Liver (tissue), 9 donors: ENCODE measurements around the gene ARX. TPM values are rescaled to one million over a fixed set of nuclear protein-coding genes. Genes with fewer than 3 reads are reported as not detected.

ENCODE experiments used
- DNase-seq: peaks from one replicate; pipeline ENCODE4 v3.0.0-alpha.2; 2017; ENCODE audit warnings: low spot score
- H3K27ac ChIP-seq, 2 donors: one replicate each; pipeline ENCODE4 v1.7.0; 2013; ENCODE audit warnings: inconsistent platforms in 2 of 2, low read length in 2 of 2, control low read depth in 1 of 2, low read depth in 1 of 2, mild to moderate bottlenecking in 1 of 2
- H3K27me3 ChIP-seq, 4 donors: one replicate each; pipeline versions ENCODE4 v1.6.1 to v1.7.0; 2013; ENCODE audit warnings: low read length in 3 of 4, inconsistent platforms in 1 of 4, mild to moderate bottlenecking in 1 of 4, moderate library complexity in 1 of 4; ENCODE audit not compliant: control insufficient read depth in 4 of 4, insufficient read depth in 4 of 4
- H3K36me3 ChIP-seq, 4 donors: one replicate each; pipeline versions ENCODE4 v1.6.1 to v1.7.0; 2013; ENCODE audit warnings: low read length in 3 of 4, mild to moderate bottlenecking in 3 of 4, low read depth in 1 of 4, moderate library complexity in 1 of 4; ENCODE audit not compliant: control insufficient read depth in 4 of 4, insufficient read depth in 3 of 4
- H3K4me1 ChIP-seq, 4 donors: one replicate each; pipeline versions ENCODE4 v1.6.1 to v1.7.0; 2013; ENCODE audit warnings: low read length in 3 of 4, mild to moderate bottlenecking in 3 of 4, moderate library complexity in 1 of 4; ENCODE audit not compliant: control insufficient read depth in 4 of 4, insufficient read depth in 4 of 4
- H3K4me3 ChIP-seq, 3 donors: one replicate each; pipeline versions ENCODE4 v1.6.1 to v1.7.0; 2013; ENCODE audit warnings: low read length in 3 of 3, control low read depth in 1 of 3, low read depth in 1 of 3, mild to moderate bottlenecking in 1 of 3
- H3K9ac ChIP-seq, 2 donors: one replicate each; pipeline ENCODE4 v1.7.0; 2013; ENCODE audit warnings: low read length in 2 of 2, mild to moderate bottlenecking in 2 of 2, moderate library complexity in 2 of 2, control low read depth in 1 of 2, low read depth in 1 of 2
- H3K9me3 ChIP-seq, 4 donors: one replicate each; pipeline versions ENCODE4 v1.6.1 to v1.7.0; 2013; ENCODE audit warnings: low read length in 3 of 4; ENCODE audit not compliant: control insufficient read depth in 4 of 4
- ATF3 ChIP-seq: IDR thresholded peaks from 2 replicates; pipeline ENCODE4 v1.6.1; 2016; ENCODE audit warnings: antibody characterized with exemption
- CTCF ChIP-seq: fragments of 150-350 bp; IDR thresholded peaks from 2 replicates; pipeline ENCODE4 v1.5.1; 2017; ENCODE audit warnings: improper control_type of control experiment, low read depth, low read length; ENCODE audit not compliant: missing input control
- FOXA1 ChIP-seq: IDR thresholded peaks from 2 replicates; pipeline ENCODE4 v1.6.1; 2016; ENCODE audit warnings: antibody characterized with exemption
- FOXA2 ChIP-seq: IDR thresholded peaks from 2 replicates; pipeline ENCODE4 v1.6.1; 2016; ENCODE audit warnings: antibody characterized with exemption
- GABPA ChIP-seq, 2 donors: IDR thresholded peaks in 1 of 2; conservative IDR thresholded peaks in 1 of 2; 2 replicates each; pipeline ENCODE4 v1.6.1; 2016; ENCODE audit warnings: antibody characterized with exemption in 2 of 2, mild to moderate bottlenecking in 1 of 2, moderate library complexity in 1 of 2
- HNF4A ChIP-seq, 2 donors: conservative IDR thresholded peaks; 2 replicates each; pipeline ENCODE4 v1.6.1; 2016; ENCODE audit warnings: antibody characterized with exemption in 2 of 2, mild to moderate bottlenecking in 2 of 2
- HNF4G ChIP-seq: IDR thresholded peaks from 2 replicates; pipeline ENCODE4 v1.6.1; 2016; ENCODE audit warnings: antibody characterized with exemption
- JUND ChIP-seq, 2 donors: IDR thresholded peaks; 2 replicates each; pipeline ENCODE4 v1.6.1; 2016; ENCODE audit warnings: antibody characterized with exemption in 2 of 2
- MAX ChIP-seq: IDR thresholded peaks from 2 replicates; pipeline ENCODE4 v1.6.1; 2016; ENCODE audit warnings: antibody characterized with exemption
- NR2F2 ChIP-seq: IDR thresholded peaks from 2 replicates; pipeline ENCODE4 v1.6.1; 2016; ENCODE audit warnings: antibody characterized with exemption
- RAD21 ChIP-seq, 2 donors: IDR thresholded peaks; 2 replicates each; pipeline ENCODE4 v1.6.1; 2016; ENCODE audit warnings: antibody characterized with exemption in 2 of 2, mild to moderate bottlenecking in 2 of 2
- REST ChIP-seq: IDR thresholded peaks from 2 replicates; pipeline ENCODE4 v1.6.1; 2016; ENCODE audit warnings: antibody characterized with exemption, mild to moderate bottlenecking
- RXRA ChIP-seq, 2 donors: IDR thresholded peaks; 2 replicates each; pipeline ENCODE4 v1.6.1; 2017 to 2018; ENCODE audit warnings: antibody characterized with exemption in 2 of 2, mild to moderate bottlenecking in 1 of 2
- SP1 ChIP-seq: IDR thresholded peaks from 2 replicates; pipeline ENCODE4 v1.6.1; 2018; ENCODE audit warnings: antibody characterized with exemption, mild to moderate bottlenecking
- TAF1 ChIP-seq: conservative IDR thresholded peaks from 2 replicates; pipeline ENCODE4 v1.6.1; 2016; ENCODE audit warnings: antibody characterized with exemption, mild to moderate bottlenecking
- YY1 ChIP-seq: IDR thresholded peaks from 2 replicates; pipeline ENCODE4 v1.6.1; 2016; ENCODE audit warnings: antibody characterized with exemption, mild to moderate bottlenecking
- ZBTB33 ChIP-seq: IDR thresholded peaks from 2 replicates; pipeline ENCODE4 v1.6.1; 2016; ENCODE audit warnings: antibody characterized with exemption
- WGBS: extraction: QIAGEN DNeasy Blood & Tissue Kit; methylation state at CpG from one replicate; pipeline ENCODE4 v1.1.7; 2013; 5-methylcytosine and 5-hydroxymethylcytosine counted together
- polyA plus RNA-seq, 2 donors: library from polyadenylated mRNA; stranded (reverse) in 1 of 2; unstranded in 1 of 2; fragments of 200-250 nt in 1 of 2; fragments of >200 nt in 1 of 2; fragmentation: Nextera tagmentation in 1 of 2; extraction: Ambion mirVana in 1 of 2; gene quantifications; one replicate each; pipeline versions ENCODE4 v1.2.1 to v1.2.3, GENCODE V29; 2013 to 2015
- total RNA-seq, 2 donors: library from RNA; depleted of rRNA; stranded (reverse); fragments of >200 nt; gene quantifications; one replicate each; pipeline ENCODE4 v1.2.3, GENCODE V29; 2014
- donor health status: healthy.
- donor health status: healthy.
- donor health status: healthy.
- donor health status: healthy.
- donor health status: healthy.

The ARX gene
- total and polyA plus RNA-seq, 4 donors = not detected

- no peak overlapping the region for H3K27ac ChIP-seq
- no peak overlapping the region for H3K9ac ChIP-seq
- 49% methylated on average over 1 of the region's 1 CpG for WGBS
- H3K36me3 ChIP-seq = no peaks in the 10 kb centered on the region
- no peaks in the 10 kb centered on the region for H3K4me1 ChIP-seq
- H3K4me3 ChIP-seq = no peak overlapping the region
- no peaks in the 10 kb centered on the region for H3K27me3 ChIP-seq
- TF ChIP-seq ATF3 (no peak), GABPA (IDR thresholded peaks at IDR 0.05 in 1 of 2, conservative IDR thresholded peaks at IDR 0.05 in 1 of 2) (no peak), YY1 (no peak), FOXA2 (no peak)
- DNase-seq = no peak
- no peaks in the 10 kb centered on the region for H3K9me3 ChIP-seq
Measured at GRCh38 chrX:25049971-25050370, 34.2 kb upstream of the ARX start.

GRCh38 chrX:25049357-25049756, 33.6 kb upstream of the ARX start:
- DNase-seq = no peak
- TF ChIP-seq MAX (no peak), TAF1 (no peak), GABPA (IDR thresholded peaks at IDR 0.05 in 1 of 2, conservative IDR thresholded peaks at IDR 0.05 in 1 of 2) (no peak), YY1 (no peak), HNF4A (conservative IDR thresholded peaks at IDR 0.05) (no peak), FOXA2 (no peak), ZBTB33 (no peak), JUND (IDR thresholded peaks at IDR 0.05) (no peak), CTCF (no peak), ATF3 (no peak), FOXA1 (no peak), HNF4G (no peak), RAD21 (IDR thresholded peaks at IDR 0.05) (no peak), SP1 (no peak), RXRA (IDR thresholded peaks at IDR 0.05) (no peak), NR2F2 (no peak), REST (no peak)
- no peaks in the 10 kb centered on the region for H3K27me3 ChIP-seq
- 51% methylated on average over 5 of the region's 5 CpGs for WGBS
- no peak overlapping the region for H3K27ac ChIP-seq
- no peaks in the 10 kb centered on the region for H3K4me1 ChIP-seq
- H3K36me3 ChIP-seq = no peaks in the 10 kb centered on the region
- H3K9ac ChIP-seq = no peak overlapping the region
- no peak overlapping the region for H3K4me3 ChIP-seq
- H3K9me3 ChIP-seq = no peaks in the 10 kb centered on the region
